CD4-positive, CD25-positive, alpha-beta regulatory T cell (primary cell): ENCODE data around the gene SLC1A1. TPM values are rescaled to one million over a fixed set of nuclear protein-coding genes. Genes with fewer than 3 reads are reported as not detected.

Experiments used
- ATAC-seq, 2 donors: fragments of 150-1000 bp; cut with Tn5 transposase; one replicate each; pipeline ENCODE4 v1.10.0; 2021; ENCODE audit warnings: low read depth in 2 of 2, moderate number of reproducible peaks in 2 of 2, moderate library complexity in 1 of 2
- DNase-seq, 3 donors: peaks; one replicate each; pipeline versions ENCODE4 v3.0.0 to v3.0.0-alpha.2; 2012 to 2022; ENCODE audit warnings: mixed read lengths in 1 of 3
- H3K27ac ChIP-seq: one replicate; pipeline ENCODE4 v1.7.0; 2013; ENCODE audit warnings: mild to moderate bottlenecking, low read length; ENCODE audit not compliant: insufficient read depth, poor library complexity, severe bottlenecking
- H3K27me3 ChIP-seq: one replicate; pipeline ENCODE4 v1.7.0; 2013; ENCODE audit warnings: low read length; ENCODE audit not compliant: control insufficient read depth, insufficient read depth
- H3K36me3 ChIP-seq: one replicate; pipeline ENCODE4 v1.7.0; 2013; ENCODE audit warnings: mild to moderate bottlenecking, low read length, moderate library complexity; ENCODE audit not compliant: control insufficient read depth, insufficient read depth
- H3K4me1 ChIP-seq: 2 replicates; pipeline ENCODE4 v1.7.0; 2013; ENCODE audit warnings: mild to moderate bottlenecking, low read length; ENCODE audit not compliant: insufficient read depth, control insufficient read depth, poor library complexity, severe bottlenecking
- H3K4me3 ChIP-seq: one replicate; pipeline ENCODE4 v1.7.0; 2013; ENCODE audit warnings: low read depth, mild to moderate bottlenecking, low read length, moderate library complexity
- H3K9me3 ChIP-seq, 2 experiments: 1 replicate in 1 of 2; 2 replicates in 1 of 2; pipeline ENCODE4 v1.7.0; 2013; ENCODE audit warnings: low read length in 2 of 2, mild to moderate bottlenecking in 1 of 2, moderate library complexity in 1 of 2; ENCODE audit not compliant: control insufficient read depth in 2 of 2
- H3K27ac Mint-ChIP-seq, 3 donors: one replicate each; pipeline ENCODE4 v1.8.0; 2020 to 2022; ENCODE audit warnings: mild to moderate bottlenecking in 3 of 3, mixed read lengths in 3 of 3, moderate library complexity in 2 of 3
- H3K27me3 Mint-ChIP-seq: one replicate; pipeline ENCODE4 v1.8.0; 2022; ENCODE audit warnings: mild to moderate bottlenecking, mixed read lengths
- H3K36me3 Mint-ChIP-seq: one replicate; pipeline ENCODE4 v1.8.0; 2020; ENCODE audit warnings: mixed read lengths
- H3K4me1 Mint-ChIP-seq, 4 donors: one replicate each; pipeline ENCODE4 v1.8.0; 2020 to 2022; ENCODE audit warnings: mixed read lengths in 4 of 4, mild to moderate bottlenecking in 1 of 4
- H3K4me3 Mint-ChIP-seq, 4 donors: one replicate each; pipeline ENCODE4 v1.8.0; 2020 to 2022; ENCODE audit warnings: mild to moderate bottlenecking in 4 of 4, mixed read lengths in 4 of 4, moderate library complexity in 3 of 4
- H3K9me3 Mint-ChIP-seq, 7 donors: one replicate each; pipeline ENCODE4 v1.8.0; 2020 to 2022; ENCODE audit warnings: mixed read lengths in 7 of 7, mild to moderate bottlenecking in 3 of 7, moderate library complexity in 2 of 7
- polyA plus RNA-seq, 4 donors: library from polyadenylated mRNA; unstranded; fragments of 300-500 nt; fragmentation: Illumina TruSeq; gene quantifications; one replicate each; pipeline ENCODE4 v1.2.3, GENCODE V29; 2021
- total RNA-seq: library from RNA; stranded (reverse); gene quantifications from one replicate; pipeline ENCODE4 v1.2.3, GENCODE V29; 2022

The SLC1A1 gene
- total and polyA plus RNA-seq, 5 donors from 2014 or later, result 0.37 to 3.3 (median 1.3) TPM

- H3K4me3 Mint-ChIP-seq, result no peak overlapping the region
Measured at GRCh38 chr9:4581035-4581760, 90.9 kb downstream of the SLC1A1 start.

GRCh38 chr9:4581861-4582565, 91.7 kb downstream of the SLC1A1 start:
- Histone ChIP-seq H3K4me1 (no peaks in the 10 kb centered on the region), H3K27me3 (no peaks in the 10 kb centered on the region), H3K4me3 (no peak overlapping the region), H3K9me3 (no peaks in the 10 kb centered on the region), H3K27ac (no peak overlapping the region), H3K36me3 (no peaks in the 10 kb centered on the region)
- peaks cover 0 to 2% (median 0%) of the 10 kb centered on the region in 7 donors for H3K9me3 Mint-ChIP-seq
- H3K27me3 Mint-ChIP-seq, result no peaks in the 10 kb centered on the region
- no peak for ATAC-seq
- no peak for DNase-seq
- H3K27ac Mint-ChIP-seq, result peak overlapping the region in 1 of 3 donors; percentile 60
- H3K4me3 Mint-ChIP-seq, result no peak overlapping the region
- H3K4me1 Mint-ChIP-seq, result peaks cover 0 to 4% (median under 1%) of the 10 kb centered on the region in 4 donors
- peaks cover 4% of the 10 kb centered on the region for H3K36me3 Mint-ChIP-seq

More at GRCh38 chr9:4581035-4581760, 90.9 kb downstream of the SLC1A1 start:
- Mint-ChIP-seq H3K27me3 (no peaks in the 10 kb centered on the region), H3K9me3 (peaks cover 0 to 2% (median 0%) of the 10 kb centered on the region in 7 donors), H3K4me1 (peaks cover 0 to 4% (median under 1%) of the 10 kb centered on the region in 4 donors), H3K36me3 (peaks cover 4% of the 10 kb centered on the region), H3K27ac (no peak overlapping the region)
- Histone ChIP-seq H3K4me3 (no peak overlapping the region), H3K36me3 (no peaks in the 10 kb centered on the region), H3K27ac (no peak overlapping the region), H3K9me3 (no peaks in the 10 kb centered on the region), H3K27me3 (no peaks in the 10 kb centered on the region), H3K4me1 (no peaks in the 10 kb centered on the region)
- ATAC-seq (no peak), DNase-seq (no peak)

DNA sequence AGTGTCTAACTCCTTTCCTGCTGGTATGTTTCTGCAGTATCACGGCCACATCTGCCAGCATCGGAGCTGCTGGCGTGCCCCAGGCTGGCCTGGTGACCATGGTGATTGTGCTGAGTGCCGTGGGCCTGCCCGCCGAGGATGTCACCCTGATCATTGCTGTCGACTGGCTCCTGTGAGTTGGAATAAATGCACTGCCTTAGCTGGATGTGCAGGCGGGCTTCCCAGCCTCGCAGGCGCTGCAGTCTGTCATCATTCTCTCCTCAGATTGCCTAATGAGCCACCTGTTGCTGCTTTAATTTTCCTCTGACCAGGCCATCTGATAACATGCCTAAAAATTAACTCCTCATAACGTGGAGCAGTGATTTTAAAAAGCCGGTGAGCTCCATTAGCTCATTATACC, 92.7 kb downstream of the SLC1A1 start:
- Mint-ChIP-seq H3K9me3 (peaks cover 0 to 2% (median 0%) of the 10 kb centered on the region in 7 donors), H3K27ac (peak overlapping the region in 1 of 3 donors; percentile 60)

DNA sequence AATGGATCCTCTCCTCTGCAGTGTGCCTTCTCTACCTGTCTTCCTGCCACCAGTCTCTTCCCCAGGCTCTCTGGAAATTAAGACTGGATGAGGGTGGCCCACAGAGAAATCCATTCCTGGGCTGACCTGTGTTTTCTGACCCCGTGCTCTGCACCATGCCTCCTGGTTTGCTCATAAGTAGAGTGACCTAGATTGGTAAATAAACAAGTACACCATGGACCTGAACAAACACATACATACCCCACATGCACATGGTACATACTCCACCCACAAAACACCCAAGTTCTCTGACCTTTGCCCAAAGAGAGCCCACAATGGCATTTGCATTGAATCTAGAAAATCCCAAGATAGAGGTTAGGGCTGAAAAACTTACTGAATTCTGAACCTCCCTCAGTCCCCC, 94.4 kb downstream of the SLC1A1 start:
- no peak for DNase-seq
- H3K27me3 Mint-ChIP-seq, result no peaks in the 10 kb centered on the region
- Histone ChIP-seq H3K27ac (no peak overlapping the region), H3K4me3 (no peak overlapping the region), H3K9me3 (no peaks in the 10 kb centered on the region), H3K36me3 (no peaks in the 10 kb centered on the region), H3K4me1 (no peaks in the 10 kb centered on the region), H3K27me3 (no peaks in the 10 kb centered on the region)
- H3K27ac Mint-ChIP-seq, result peak overlapping the region in 1 of 3 donors; percentile 47
- H3K4me3 Mint-ChIP-seq, result no peak overlapping the region
- peaks cover 0 to 2% (median 0%) of the 10 kb centered on the region in 7 donors for H3K9me3 Mint-ChIP-seq
- ATAC-seq, result no peak
- no peaks in the 10 kb centered on the region for H3K36me3 Mint-ChIP-seq
- H3K4me1 Mint-ChIP-seq, result peaks cover 0 to 4% (median under 1%) of the 10 kb centered on the region in 4 donors

More for the DNA sequence above, 92.7 kb downstream of the SLC1A1 start:
- no peaks in the 10 kb centered on the region for H3K27me3 Mint-ChIP-seq
- no peaks in the 10 kb centered on the region for H3K27me3 ChIP-seq
- no peak overlapping the region for H3K4me3 ChIP-seq
- no peaks in the 10 kb centered on the region for H3K4me1 ChIP-seq
- H3K36me3 ChIP-seq, result no peaks in the 10 kb centered on the region
- DNase-seq, result no peak
- peaks cover 0 to 4% (median under 1%) of the 10 kb centered on the region in 4 donors for H3K4me1 Mint-ChIP-seq
- no peak overlapping the region for H3K4me3 Mint-ChIP-seq
- peaks cover 4% of the 10 kb centered on the region for H3K36me3 Mint-ChIP-seq
- no peak for ATAC-seq
- H3K27ac ChIP-seq, result no peak overlapping the region
- no peaks in the 10 kb centered on the region for H3K9me3 ChIP-seq

GRCh38 chr9:4585135-4585534, 94.9 kb downstream of the SLC1A1 start:
- Histone ChIP-seq H3K4me3 (no peak overlapping the region), H3K27ac (no peak overlapping the region), H3K27me3 (no peaks in the 10 kb centered on the region), H3K36me3 (no peaks in the 10 kb centered on the region), H3K9me3 (no peaks in the 10 kb centered on the region), H3K4me1 (no peaks in the 10 kb centered on the region)
- Mint-ChIP-seq H3K4me1 (peaks cover 0 to 4% (median under 1%) of the 10 kb centered on the region in 4 donors), H3K27ac (no peak overlapping the region), H3K36me3 (no peaks in the 10 kb centered on the region), H3K9me3 (no peaks in the 10 kb centered on the region), H3K4me3 (no peak overlapping the region), H3K27me3 (no peaks in the 10 kb centered on the region)
- ATAC-seq (no peak), DNase-seq (no peak)

DNA sequence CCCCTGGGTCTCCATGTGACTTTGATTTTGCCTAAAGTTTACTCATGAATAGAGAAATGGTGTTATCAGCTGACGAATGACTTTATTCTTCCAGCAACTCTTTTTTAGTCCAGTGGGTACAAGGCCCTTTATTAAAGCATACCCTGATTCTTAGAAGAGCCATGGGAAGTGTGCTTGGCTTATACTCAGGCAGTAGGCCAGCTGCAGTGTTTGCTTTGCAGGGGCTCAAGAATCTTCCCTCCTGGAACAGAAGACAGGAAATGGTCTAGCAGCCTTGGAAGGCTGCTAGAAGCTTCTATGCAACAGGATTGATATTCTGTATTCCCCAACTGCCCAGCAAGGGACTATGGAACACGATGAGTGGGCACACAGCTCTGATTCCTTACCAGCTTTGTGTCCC, 98.5 kb downstream of the SLC1A1 start:
- H3K27ac Mint-ChIP-seq, result peak overlapping the region in 1 of 3 donors; percentile 73
- H3K4me1 ChIP-seq, result no peaks in the 10 kb centered on the region
- no peak overlapping the region for H3K4me3 Mint-ChIP-seq
- no peaks in the 10 kb centered on the region for H3K36me3 Mint-ChIP-seq
- H3K27me3 ChIP-seq, result no peaks in the 10 kb centered on the region
- H3K9me3 Mint-ChIP-seq, result no peaks in the 10 kb centered on the region
- peaks cover 0 to 6% (median 3%) of the 10 kb centered on the region in 4 donors for H3K4me1 Mint-ChIP-seq
- H3K27me3 Mint-ChIP-seq, result peaks cover 8% of the 10 kb centered on the region
- no peak for ATAC-seq
- no peaks in the 10 kb centered on the region for H3K9me3 ChIP-seq
- H3K36me3 ChIP-seq, result no peaks in the 10 kb centered on the region
- H3K4me3 ChIP-seq, result no peak overlapping the region
- no peak overlapping the region for H3K27ac ChIP-seq
- no peak for DNase-seq

- Mint-ChIP-seq H3K4me1 (peaks cover 10 to 22% (median 13%) of the 10 kb centered on the region in 4 donors), H3K4me3 (no peak overlapping the region), H3K36me3 (peaks cover 4% of the 10 kb centered on the region), H3K9me3 (no peaks in the 10 kb centered on the region), H3K27me3 (peaks cover 13% of the 10 kb centered on the region), H3K27ac (peak overlapping the region in 1 of 3 donors; percentile 52)
- DNase-seq (no peak), ATAC-seq (no peak)
- Histone ChIP-seq H3K27ac (no peak overlapping the region), H3K9me3 (no peaks in the 10 kb centered on the region), H3K36me3 (no peaks in the 10 kb centered on the region), H3K27me3 (no peaks in the 10 kb centered on the region), H3K4me1 (peaks cover 11% of the 10 kb centered on the region), H3K4me3 (no peak overlapping the region)
Measured at GRCh38 chr9:4590430-4591122, 100.3 kb downstream of the SLC1A1 start.
